GM19468 (cell line): Measurements from ENCODE around the gene TRAP1.
"Not testable (repeated sequence)": the region's sequence is repeated elsewhere in the genome, so short reads cannot be mapped to it uniquely, and the experiment has no call there.

Experiments
- ATAC-seq: cut with Tn5 transposase; IDR thresholded peaks from one replicate; pipeline ENCODE4 v1.9.1; 2021; ENCODE audit warnings: mild to moderate bottlenecking, moderate library complexity, moderate number of reproducible peaks; ENCODE audit not compliant: unreplicated experiment; ENCODE audit errors: extremely low read depth

TRAP1 gene

DNA sequence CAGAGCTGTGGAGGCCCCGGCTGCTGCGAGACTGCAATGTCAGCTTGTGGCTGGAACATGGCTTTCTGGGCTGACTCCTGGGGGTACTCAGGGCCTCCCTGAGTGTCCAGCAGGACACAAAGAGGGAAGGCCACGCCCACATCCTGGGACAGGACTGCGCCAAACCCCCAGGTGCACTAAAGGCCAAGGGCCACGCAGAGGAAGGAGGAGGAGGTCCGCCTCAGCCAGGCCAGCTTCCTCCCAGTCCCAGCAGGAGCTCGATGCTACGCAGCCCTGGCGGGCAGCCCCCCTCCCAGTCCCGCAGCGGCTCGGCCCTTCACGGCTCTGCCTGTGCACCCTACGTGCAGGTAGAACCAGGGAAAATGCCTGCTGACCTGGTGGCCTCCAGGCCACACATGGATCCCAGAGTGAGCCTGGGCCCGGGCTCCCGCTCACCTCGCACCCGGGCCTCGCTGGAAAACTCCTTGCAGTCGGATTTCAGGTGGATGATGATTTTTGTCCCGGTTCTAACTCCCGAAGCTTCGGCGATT, 41.7 kb downstream of the TRAP1 start:
- no peak for ATAC-seq

DNA sequence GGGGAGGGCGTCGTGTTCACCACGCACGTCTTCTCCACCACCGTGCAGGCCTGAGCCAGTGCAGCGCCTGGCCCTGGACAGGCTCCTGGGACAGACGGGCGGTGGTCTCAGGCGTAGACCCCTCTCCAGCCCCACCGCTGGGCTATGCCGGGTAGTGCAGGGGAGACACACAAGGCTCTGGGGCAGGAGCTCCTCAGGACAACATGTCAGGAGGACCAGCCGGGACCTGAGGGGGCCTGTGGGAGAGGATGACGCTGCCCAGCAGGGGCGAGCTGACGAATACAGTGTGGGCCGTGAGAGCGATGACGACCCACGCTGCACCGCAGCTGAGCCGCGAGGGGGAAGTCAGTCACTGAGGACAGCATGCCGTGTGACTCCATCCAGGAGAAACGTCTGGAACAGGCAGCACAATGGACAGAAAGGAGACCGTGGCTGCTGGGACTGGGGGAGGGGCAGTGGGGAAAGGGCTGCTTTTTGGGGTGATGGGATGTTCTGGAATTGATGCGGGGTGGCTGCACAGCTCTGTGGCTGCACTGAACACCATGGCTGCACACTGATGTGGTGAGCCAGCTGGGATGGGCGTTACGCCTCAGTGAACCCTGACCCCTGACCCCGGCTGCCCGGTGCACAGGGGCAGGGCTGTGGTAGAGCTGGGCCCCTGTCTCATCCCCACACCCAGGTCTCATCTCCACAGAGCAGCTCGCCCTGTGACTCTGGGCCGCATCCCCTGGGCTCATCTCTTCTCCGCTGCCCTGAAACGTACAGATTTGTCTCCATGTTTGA, 42.6 kb downstream of the TRAP1 start:
- no peak for ATAC-seq

DNA sequence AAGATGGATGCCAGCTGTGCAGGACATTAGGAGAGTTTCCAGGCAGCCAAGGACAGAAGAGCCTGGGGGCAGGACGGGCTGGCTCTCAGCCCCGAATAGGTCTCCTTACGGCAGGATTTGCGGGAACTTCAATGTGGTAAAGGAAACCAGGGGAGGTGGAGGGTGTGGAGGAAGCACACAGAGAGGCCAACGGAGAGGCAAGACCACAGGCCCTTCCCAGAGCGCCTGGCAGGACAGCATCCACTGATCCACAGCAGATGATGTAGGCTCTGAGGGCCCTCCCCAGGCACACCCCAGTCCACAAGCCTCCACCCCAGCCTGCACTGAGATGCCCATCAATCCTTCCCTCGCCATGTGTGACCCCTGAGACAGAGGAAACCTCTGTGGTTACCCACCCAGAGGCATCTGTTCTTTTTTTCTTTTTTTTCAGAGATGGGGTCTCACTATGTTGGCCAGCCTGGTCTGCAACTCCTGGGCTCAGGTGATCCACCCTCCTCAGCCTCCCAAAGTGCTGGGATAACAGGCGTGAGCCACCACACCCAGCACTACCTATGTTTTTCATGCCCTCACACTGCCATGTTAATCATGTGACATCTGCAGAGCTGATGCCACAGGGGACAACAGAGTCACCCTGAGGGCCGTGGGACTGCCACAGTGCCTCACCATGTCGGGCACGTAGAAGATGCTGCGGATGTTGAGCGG, 43.5 kb downstream of the TRAP1 start:
- no peak for ATAC-seq

DNA sequence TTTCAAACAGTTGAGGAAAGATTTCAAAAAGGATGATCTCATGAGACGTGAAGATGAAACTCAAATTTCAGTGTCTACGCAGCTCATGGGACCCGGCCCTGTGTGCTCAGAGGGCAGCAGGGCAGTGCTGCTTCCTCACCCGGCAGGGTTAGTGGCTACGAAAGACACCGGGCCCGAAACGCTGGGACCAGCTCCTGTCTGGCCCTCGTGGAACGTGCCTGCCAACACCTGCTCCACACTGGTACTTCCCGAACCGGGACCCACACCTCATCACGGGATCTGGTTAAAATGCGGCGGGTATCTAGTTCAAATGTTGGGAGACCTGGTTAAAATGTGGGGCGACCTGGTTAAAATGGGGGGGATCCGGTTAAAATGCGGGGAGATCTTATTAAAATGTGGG, 44.1 kb downstream of the TRAP1 start:
- ATAC-seq = no peak

DNA sequence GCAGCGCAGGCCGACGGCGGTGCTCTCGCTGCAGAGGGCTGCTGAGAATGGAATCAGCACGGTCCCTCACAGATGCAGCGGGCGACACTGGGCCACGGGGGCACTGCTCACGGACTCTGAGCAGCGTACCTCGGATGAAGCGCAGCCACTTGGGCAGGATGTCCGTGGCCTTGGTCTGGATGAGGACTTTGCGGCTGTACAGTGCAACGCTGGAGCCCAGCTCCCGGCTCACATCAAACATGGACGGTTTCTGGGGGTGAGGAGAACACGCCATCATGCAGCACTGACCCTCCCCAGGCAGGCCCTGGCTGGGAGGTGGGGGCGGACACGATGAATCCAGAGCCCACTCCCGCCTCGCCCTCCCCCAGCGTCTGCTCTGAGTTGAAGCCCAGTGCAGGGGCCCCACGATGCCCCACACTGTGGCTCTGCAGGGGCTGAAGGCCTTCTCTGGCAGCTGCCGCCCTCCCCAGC, 44.7 kb downstream of the TRAP1 start:
- ATAC-seq = no peak

DNA sequence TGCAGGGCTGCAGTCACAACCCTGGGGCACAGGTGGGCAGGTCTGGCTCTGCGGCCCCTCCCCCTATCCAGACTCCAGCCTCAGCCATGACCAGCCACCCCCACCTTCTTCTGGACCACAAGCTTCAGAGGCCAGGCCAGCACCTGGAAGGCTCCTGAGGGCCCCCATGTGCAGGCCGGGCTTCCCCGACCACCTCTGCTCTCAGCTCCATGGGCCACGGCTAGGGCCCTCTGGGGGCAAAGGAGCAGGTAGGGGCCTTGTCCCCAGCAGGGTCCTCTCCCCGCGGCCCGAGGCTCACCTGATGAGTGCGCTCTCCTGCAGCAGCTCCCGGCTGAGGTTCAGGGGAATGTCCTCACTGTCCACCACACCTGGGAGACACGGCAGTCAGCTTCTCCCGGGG, 45.9 kb downstream of the TRAP1 start:
- ATAC-seq = no peak

DNA sequence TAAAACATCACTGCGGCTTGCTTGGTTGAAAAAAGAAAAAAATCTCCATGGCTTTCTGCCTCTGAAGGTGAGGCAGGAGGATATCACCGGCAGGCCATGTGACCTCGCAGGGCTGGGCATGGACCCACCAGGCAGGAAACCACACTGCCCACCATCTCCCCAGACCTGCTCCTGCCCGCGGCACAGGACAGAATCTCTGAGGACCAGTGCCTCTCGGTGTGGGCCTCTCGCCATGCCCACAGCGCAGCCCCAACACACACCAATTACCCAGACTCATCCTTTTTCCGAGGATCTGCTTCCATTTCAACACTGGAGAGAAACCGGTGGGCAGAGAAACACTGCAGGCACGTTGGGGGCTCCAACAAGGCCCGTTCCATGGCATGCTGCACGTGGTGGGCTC, 46.6 kb downstream of the TRAP1 start:
- no peak for ATAC-seq

DNA sequence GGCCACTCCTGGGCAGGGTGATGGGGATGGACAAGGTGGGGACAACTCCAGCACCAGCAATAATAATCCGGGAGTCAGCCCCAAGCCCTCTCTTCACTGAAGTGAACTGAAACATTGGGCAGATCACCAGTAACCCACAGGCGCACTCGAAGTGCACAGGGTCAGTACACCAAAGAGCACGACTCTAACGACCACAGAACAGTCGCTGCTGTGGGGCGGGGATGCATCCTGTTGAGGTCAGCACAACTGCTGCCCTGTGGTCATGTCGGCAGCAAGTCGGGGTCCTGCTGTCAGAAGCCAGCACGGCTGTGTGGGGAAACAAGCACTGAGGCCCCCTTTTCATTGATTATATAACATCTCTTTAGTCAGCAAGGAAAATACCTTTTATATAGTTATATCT, 48.2 kb downstream of the TRAP1 start:
- ATAC-seq = no peak

DNA sequence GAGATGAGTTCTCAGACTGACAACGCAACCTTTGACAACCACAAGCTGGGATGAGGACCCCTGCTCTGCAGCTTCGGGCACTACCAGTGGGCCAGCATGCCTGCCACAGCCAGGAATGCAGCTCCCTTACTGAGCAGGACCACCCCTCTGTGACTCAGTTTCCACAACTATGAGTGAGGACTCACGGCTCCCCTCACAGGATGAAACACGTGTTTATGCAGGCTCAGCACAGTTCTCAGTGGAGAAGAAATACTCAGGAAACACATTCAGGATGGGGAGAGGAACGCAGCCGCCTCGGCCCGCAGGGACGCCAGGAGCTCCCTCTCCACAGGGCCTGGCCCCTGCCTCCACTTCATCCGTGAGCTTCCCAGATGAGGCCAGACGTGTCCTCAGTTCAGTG, 48.7 kb downstream of the TRAP1 start:
- ATAC-seq = no peak

DNA sequence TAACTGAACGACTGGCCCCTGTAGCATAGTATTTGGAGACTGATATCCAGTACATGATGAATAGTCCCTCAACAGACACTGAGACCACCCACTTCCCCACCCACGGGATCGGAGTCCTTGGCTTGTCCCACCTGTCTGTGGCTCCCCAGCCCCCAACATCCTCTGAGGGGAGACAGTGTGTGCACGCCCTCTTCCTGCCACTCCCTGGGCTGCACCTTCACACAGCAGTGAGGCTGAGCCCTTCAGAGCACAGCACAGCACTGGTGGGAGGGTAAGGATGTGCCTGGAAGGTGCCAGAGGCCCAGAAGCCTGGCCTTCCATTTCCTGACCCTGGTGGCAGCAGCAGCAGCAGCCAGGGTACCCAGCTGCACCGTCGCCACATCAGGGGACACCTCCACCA, 51.8 kb downstream of the TRAP1 start:
- no peak for ATAC-seq

DNA sequence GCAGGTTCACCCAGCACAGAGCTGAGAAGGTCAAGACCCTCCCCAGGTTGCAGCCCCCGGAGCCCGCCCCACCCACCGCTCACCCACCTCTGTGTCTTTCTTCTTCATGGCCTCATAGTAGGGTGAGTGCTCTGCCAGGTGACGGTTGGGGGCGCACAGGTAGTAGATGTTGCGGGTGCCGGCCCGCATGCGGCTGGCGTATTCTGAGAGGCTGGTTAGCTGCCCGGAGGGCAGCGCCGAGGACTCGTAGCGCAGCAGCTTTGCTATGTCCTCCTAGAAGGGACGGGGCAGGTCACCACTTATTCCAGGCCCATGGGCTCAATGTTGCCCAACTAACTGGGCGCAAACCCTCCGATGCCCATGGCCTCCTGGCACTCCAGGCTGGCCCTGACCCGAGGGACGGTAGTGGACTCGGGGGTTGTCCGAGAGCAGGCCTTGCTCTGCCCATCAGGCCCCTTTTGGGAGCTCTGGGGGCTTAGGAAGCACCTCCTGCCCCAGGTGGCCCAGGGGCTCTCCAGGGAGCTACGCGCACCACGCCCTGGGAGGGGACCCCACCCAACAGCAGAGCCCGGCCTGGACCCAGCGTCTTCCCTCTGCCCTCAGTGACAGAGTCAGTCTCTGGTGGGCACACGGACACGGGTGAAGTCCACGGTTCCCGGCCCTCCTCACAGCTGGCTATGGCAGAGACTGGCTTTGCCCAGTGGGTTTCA, 53.0 kb downstream of the TRAP1 start:
- no peak for ATAC-seq

DNA sequence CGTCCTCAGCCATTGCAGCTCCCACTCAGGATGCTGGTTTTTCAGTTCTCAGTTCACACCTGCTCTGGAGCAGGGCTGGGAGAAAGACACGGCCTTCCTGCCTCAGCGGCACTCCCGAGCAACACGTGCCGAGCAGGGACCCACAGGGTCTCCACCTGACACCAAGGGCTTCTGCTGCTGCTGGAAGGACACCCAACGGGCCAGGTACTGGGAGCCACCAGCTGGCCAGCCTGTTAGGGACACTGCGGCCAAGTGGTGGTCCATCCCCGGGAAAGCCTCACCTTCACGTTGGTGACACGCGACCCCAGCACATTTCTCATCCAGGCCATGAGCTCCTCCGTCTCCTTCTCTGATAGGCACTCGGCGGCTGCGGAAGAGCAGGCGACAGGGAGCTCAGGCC, 54.7 kb downstream of the TRAP1 start:
- no peak for ATAC-seq

DNA sequence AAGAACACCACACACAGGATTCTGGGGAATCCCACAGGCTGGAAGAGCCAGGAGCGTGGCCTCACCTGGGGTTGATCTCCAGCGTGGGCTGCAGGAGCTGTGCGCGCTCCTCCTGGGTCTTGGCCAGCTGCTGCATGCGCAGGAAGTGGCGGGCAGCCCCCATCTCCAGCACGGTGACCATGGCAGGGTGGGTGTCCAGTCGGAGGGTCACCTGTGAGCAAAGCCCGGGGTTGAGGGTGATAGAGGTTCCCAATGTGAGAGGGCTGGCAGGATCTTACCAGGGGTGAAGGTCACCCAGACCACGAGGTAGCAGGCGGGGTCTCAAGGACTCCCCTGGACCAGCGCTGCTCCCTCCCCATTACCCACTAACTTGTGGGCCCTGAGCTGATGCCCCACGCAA, 55.4 kb downstream of the TRAP1 start:
- ATAC-seq = no peak

DNA sequence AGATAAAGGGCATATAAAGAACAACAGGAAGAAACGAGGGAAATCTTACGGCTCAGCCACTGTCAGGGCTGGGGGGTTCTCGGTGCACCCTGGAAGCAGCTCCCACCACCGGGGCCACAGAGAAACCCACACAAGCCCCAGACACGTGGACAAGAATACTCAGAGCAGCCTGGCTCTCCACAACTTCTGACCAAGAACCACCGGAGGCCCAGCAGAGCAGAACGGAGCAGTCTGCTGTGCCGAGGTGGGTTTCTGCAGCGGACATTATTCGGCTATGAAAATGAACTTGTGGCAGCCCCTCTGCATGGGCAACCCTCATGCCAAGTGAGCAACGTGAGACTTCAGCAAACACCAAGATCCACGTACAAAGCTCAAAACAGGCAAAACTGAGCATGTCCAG, 56.0 kb downstream of the TRAP1 start:
- no peak for ATAC-seq

DNA sequence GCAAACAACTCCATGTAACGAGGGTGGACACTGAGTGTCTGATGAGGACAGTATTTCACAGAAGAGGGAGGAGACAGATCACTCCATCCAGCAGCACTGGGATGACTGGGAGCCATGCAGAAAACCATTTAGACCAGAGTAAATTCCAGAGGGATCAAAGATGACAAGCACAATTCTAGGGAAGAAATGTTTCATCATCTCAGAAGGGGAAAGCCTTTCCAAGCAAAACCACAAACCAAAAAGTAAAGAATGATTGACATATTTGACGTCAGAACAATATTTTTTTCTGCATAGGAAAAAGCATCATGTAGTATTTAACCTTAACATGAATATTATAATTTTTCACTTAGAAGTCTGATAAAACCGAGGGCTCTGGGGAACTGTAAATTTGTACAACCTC, 58.1 kb downstream of the TRAP1 start:
- no peak for ATAC-seq

DNA sequence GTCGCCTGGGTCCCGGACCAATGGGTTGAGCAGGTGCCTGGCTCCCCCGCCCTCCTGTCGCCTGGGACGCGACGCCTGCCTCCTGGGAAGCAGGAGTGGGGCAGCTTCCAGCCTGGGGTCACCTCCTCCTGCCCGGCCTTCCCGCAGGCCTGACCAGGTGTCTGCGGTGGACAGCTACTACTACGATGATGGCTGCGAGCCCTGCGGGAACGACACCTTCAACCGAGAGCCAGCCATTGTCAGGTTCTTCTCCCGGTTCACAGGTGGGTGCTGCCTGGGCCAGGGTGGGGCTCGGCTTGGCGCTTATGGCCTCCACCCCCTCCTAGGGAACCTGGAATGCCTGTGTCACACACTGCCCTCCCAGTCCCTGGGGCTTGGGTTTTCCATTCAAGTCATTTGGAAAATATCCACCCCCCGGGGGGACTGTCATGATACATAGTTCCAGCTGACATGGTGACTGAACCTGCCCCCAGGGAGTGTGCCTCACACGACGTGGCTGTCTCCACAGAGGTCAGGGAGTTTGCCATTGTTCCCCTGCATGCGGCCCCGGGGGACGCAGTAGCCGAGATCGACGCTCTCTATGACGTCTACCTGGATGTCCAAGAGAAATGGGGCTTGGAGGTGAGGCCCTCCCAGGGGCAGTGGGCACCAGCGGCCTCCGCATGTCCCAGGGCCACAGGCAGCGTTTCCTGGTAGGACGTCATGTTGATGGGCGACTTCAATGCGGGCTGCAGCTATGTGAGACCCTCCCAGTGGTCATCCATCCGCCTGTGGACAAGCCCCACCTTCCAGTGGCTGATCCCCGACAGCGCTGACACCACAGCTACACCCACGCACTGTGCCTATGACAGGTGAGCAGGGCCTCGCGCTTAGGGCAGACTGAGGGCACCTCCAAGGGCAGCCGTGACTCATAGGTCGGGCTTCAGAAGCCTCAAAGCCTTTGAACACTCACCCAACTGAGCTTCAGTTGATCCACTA, 60.5 kb downstream of the TRAP1 start:
- ATAC-seq = no peak

DNA sequence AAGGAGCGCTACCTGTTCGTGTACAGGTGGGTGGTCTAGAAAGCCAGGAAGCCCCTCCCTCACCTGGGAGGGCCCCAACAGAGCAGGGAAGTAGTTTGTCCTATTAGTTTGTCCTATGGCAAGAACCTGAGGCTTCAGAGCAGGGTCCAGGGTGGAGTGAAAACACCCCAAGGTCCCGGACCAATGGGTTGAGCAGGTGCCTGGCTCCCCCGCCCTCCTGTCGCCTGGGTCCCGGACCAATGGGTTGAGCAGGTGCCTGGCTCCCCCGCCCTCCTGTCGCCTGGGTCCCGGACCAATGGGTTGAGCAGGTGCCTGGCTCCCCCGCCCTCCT, 61.2 kb downstream of the TRAP1 start:
- ATAC-seq = not testable (repeated sequence)

DNA sequence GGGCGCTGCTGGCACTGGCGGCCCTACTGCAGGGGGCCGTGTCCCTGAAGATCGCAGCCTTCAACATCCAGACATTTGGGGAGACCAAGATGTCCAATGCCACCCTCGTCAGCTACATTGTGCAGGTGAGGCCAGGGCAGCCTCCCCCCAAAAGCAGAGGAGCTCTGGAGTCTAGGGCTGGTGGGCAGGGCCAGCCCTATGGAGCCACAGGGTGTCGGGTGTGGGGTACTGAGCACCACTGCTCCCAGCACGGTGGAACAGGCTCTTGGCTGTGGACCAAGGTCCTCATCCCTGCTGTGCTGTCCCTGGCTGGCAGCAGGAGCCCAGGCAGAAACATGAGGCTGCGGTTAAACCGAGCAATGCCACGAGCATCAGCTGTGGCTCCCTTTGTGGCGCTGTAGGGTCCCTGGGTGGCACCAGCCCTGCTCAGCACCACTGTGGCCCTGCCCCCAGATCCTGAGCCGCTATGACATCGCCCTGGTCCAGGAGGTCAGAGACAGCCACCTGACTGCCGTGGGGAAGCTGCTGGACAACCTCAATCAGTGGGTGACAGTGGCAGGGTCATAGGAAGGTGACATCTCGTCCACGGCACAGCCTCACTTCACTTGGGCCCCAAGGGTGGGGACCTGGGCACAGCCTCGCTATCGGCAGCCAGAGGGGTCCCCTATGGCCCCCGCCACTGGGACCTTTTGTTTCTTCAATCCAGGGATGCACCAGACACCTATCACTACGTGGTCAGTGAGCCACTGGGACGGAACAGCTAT, 61.7 kb downstream of the TRAP1 start:
- ATAC-seq = no peak

DNA sequence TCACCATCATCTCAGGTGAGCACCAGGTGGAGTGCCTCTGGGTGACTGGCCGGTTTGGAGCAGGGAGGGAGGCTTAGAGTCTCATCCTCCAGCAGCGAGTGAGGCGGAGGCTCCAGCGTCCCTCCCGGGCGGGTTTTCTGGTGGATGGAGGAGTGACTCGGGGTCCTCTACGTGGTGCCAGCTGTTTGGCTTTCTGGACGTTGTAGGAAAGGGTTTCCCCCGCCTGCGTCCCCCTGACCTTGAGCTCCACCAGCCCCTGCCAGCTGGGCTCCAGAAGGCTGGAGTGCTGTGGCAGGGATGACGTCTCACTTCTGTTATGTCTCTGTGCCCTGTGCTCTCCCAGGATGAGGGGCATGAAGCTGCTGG, 62.3 kb downstream of the TRAP1 start:
- ATAC-seq = no peak
